ENCODE data around the gene SEPTIN11.

SEPTIN11 gene

DNA sequence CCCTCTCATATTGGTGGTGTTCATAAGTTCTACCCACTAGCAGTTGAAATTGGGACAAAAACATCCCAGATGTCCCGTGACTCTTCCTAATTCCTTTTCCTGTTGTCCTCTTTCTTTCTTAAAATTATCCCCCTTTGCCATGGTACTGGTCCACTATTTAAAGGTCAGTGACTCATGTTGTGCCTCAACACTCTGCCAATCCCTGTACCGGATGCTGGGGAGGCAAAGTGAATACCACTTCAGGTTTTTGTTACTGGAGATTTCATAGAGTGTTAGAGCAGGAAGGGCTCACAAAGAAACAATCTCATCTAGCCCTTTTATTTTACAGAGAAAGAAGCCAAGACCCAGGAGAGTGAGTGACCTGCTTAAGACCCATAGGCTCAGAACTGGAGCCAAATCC, 24.6 kb downstream of the SEPTIN11 start:
- peaks cover 0 to 26% (median 6%) of the 10 kb centered on the region in 4 donors for H3K4me1 ChIP-seq
- no peaks in the 10 kb centered on the region for H3K9me3 ChIP-seq
- peak in 1 of 2 donors; percentile 36 for DNase-seq
- no peak overlapping the region for H3K4me3 ChIP-seq
- H3K36me3 ChIP-seq, result no peaks in the 10 kb centered on the region
- no peaks in the 10 kb centered on the region for H3K27me3 ChIP-seq
- TF ChIP-seq, protein P1, sequence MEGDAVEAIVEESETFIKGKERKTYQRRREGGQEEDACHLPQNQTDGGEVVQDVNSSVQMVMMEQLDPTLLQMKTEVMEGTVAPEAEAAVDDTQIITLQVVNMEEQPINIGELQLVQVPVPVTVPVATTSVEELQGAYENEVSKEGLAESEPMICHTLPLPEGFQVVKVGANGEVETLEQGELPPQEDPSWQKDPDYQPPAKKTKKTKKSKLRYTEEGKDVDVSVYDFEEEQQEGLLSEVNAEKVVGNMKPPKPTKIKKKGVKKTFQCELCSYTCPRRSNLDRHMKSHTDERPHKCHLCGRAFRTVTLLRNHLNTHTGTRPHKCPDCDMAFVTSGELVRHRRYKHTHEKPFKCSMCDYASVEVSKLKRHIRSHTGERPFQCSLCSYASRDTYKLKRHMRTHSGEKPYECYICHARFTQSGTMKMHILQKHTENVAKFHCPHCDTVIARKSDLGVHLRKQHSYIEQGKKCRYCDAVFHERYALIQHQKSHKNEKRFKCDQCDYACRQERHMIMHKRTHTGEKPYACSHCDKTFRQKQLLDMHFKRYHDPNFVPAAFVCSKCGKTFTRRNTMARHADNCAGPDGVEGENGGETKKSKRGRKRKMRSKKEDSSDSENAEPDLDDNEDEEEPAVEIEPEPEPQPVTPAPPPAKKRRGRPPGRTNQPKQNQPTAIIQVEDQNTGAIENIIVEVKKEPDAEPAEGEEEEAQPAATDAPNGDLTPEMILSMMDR (IDR thresholded peaks at IDR 0.05), result no peak
- H3K27ac ChIP-seq, result peak overlapping the region; percentile 43 to 67
- intact Hi-C loops (cut with DNase I; ENCODE audit: low total_unique reads), result no loop called here

DNA sequence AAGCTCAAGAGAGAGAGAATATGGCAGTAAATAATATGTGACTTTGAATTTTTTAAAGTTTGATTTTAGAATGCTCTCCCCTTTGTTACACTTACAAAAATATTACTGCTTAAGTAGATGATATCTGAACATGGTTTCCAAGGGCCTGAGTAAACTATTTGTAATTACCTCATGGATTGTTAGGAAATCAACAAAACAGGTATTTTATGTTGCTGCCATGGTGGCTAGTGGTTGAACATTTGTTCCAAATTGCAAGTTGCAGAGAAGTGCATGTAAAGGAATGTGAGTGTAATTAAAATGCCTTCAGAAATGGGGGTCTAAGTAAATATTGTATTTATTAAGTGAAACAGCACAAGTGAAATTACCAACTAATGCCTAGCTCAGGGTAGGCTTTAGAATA, 27.6 kb downstream of the SEPTIN11 start:
- intact Hi-C loops (cut with DNase I; ENCODE audit: low total_unique reads), result no loop called here
- Histone ChIP-seq H3K36me3 (no peaks in the 10 kb centered on the region), H3K4me1 (peaks cover 0 to 41% (median 7%) of the 10 kb centered on the region in 4 donors), H3K27ac (no peak overlapping the region), H3K9me3 (no peaks in the 10 kb centered on the region), H3K27me3 (no peaks in the 10 kb centered on the region), H3K4me3 (no peak overlapping the region)
- TF ChIP-seq, protein P1 (IDR thresholded peaks at IDR 0.05), result no peak
- DNase-seq, result no peak

DNA sequence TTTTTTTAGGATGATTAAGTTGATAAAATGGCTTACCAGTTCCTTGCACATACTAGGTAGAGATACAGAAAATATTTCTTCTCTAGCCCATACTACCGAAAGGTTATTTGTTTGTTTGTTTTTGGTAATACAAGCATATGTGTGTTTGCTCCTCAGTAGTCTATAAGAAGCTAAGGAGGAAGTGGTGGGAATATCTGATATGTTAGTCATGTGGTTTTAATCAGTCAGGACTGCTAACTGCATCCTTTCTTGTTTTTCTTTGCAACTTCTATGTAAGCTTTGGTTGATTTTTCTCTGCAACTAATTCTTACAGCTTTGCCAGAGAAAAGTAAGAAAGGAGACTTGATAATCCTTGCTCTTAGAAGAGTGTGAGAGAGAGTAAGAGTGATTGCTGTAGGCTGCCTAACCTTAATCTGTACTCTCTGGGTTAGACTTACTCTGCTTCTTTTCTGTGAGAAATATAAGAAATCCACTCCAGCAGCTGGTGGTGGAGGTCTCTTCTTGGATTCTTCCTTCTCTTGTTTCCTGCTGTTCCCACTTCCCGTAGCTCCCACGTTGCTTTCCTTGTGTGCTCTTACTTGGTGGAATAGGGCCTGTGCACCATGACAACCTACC, 28.3 kb downstream of the SEPTIN11 start:
- intact Hi-C loops (cut with DNase I; ENCODE audit: low total_unique reads), result no loop called here
- peaks cover 0 to 44% (median 10%) of the 10 kb centered on the region in 4 donors for H3K4me1 ChIP-seq

DNA sequence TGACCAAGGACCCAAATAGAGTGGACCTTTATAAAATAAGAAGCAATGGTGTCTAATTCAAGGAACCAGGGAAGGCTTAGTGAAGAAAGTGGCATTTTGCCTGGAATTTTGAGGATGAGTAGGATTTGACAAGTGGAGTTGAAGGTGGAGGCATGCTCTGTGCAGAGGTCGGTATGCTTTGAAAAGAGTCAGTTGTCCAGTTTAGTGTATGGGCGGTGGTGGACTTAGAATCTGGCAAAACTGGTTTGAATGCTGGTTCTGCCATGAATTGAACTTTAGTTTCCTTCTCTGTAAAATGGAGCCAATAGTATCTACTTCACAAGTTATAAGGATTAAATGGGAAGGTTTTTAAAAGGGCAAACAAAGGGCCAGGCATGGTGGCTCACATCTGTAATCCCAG, 29.7 kb downstream of the SEPTIN11 start:
- H3K4me3 ChIP-seq, result no peak overlapping the region
- TF ChIP-seq, protein P1 (IDR thresholded peaks at IDR 0.05), result no peak
- H3K36me3 ChIP-seq, result no peaks in the 10 kb centered on the region
- intact Hi-C loops (cut with DNase I; ENCODE audit: low total_unique reads), result no loop called here
- H3K9me3 ChIP-seq, result no peaks in the 10 kb centered on the region
- DNase-seq, result no peak
- H3K27ac ChIP-seq, result no peak overlapping the region
- peaks cover 0 to 50% (median 9%) of the 10 kb centered on the region in 4 donors for H3K4me1 ChIP-seq
- no peaks in the 10 kb centered on the region for H3K27me3 ChIP-seq

More for the DNA sequence above, 28.3 kb downstream of the SEPTIN11 start:
- Histone ChIP-seq H3K4me3 (no peak overlapping the region), H3K36me3 (no peaks in the 10 kb centered on the region), H3K9me3 (no peaks in the 10 kb centered on the region), H3K27me3 (no peaks in the 10 kb centered on the region), H3K27ac (no peak overlapping the region)
- TF ChIP-seq, protein P1 (IDR thresholded peaks at IDR 0.05), result no peak
- DNase-seq, result no peak

DNA sequence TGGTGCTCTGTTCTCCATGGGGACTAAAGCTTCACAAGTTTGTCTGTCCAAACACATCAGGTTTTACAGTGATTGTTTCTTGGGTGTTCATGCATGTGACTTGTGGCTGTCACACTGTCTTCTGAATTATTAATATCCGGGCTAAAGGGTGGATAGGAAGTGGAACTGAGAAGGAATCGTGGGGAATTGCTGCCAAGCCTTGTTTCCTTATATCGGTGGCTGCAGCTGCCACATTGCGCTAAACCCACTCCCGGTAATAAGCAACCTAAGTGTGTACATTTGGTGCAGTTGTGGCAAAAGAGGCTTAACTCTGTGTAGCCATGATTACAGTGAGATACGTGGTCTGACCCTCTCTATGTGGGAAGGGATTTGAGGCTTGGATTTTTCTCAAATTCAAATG, 30.7 kb downstream of the SEPTIN11 start:
- no peak overlapping the region for H3K27ac ChIP-seq
- TF ChIP-seq, protein P1 (IDR thresholded peaks at IDR 0.05), result no peak
- no peaks in the 10 kb centered on the region for H3K36me3 ChIP-seq
- peaks cover 0 to 50% (median 15%) of the 10 kb centered on the region in 4 donors for H3K4me1 ChIP-seq
- no peaks in the 10 kb centered on the region for H3K9me3 ChIP-seq
- no peak overlapping the region for H3K4me3 ChIP-seq
- no peak for DNase-seq
- intact Hi-C loops (cut with DNase I; ENCODE audit: low total_unique reads), result no loop called here
- no peaks in the 10 kb centered on the region for H3K27me3 ChIP-seq
